Endodermal cell (in vitro differentiated cells): ENCODE measurements around the gene FBLN2. TPM values are rescaled to one million over a fixed set of nuclear protein-coding genes. Genes with fewer than 3 reads are reported as not detected.
A peak's percentile ranks its signal among the peaks of the same experiment; 100 is the strongest.
"Not testable (repeated sequence)": the region's sequence is repeated elsewhere in the genome, so short reads cannot be mapped to it uniquely, and the experiment has no call there.

Experiments
- DNase-seq: peaks from one replicate; pipeline ENCODE4 v3.0.0-alpha.2; 2017
- H3K27ac ChIP-seq: 2 replicates; pipeline ENCODE4 v1.5.1; 2013; ENCODE audit warnings: mild to moderate bottlenecking, low read depth, low read length, moderate library complexity
- H3K27me3 ChIP-seq: 2 replicates; pipeline ENCODE4 v1.6.1; 2013; ENCODE audit warnings: mild to moderate bottlenecking, low read length, moderate library complexity; ENCODE audit not compliant: insufficient read depth, control insufficient read depth, poor library complexity, severe bottlenecking
- H3K36me3 ChIP-seq: 2 replicates; pipeline ENCODE4 v1.7.0; 2013; ENCODE audit warnings: mild to moderate bottlenecking, low read length, moderate library complexity; ENCODE audit not compliant: control insufficient read depth, insufficient read depth
- H3K4me1 ChIP-seq: one replicate; pipeline ENCODE4 v1.7.0; 2013; ENCODE audit warnings: low read length; ENCODE audit not compliant: control insufficient read depth, insufficient read depth
- H3K4me3 ChIP-seq: 2 replicates; pipeline ENCODE4 v1.5.1; 2013; ENCODE audit warnings: mild to moderate bottlenecking, low read length, moderate library complexity
- H3K9ac ChIP-seq: 2 replicates; pipeline ENCODE4 v1.6.1; 2013; ENCODE audit warnings: mild to moderate bottlenecking, low read length, moderate library complexity; ENCODE audit not compliant: poor library complexity, severe bottlenecking; ENCODE audit errors: extremely low read depth
- H3K9me3 ChIP-seq: 2 replicates; pipeline ENCODE4 v1.6.1; 2013; ENCODE audit warnings: mild to moderate bottlenecking, low read length, moderate library complexity; ENCODE audit not compliant: control insufficient read depth
- H3K27ac Mint-ChIP-seq: 2 replicates; pipeline ENCODE4 v1.8.0; 2020; ENCODE audit warnings: mixed read lengths
- H3K27me3 Mint-ChIP-seq: 2 replicates; pipeline ENCODE4 v1.8.0; 2021; ENCODE audit warnings: mild to moderate bottlenecking, mixed read lengths; ENCODE audit not compliant: insufficient read depth
- H3K36me3 Mint-ChIP-seq: 2 replicates; pipeline ENCODE4 v1.8.0; 2020; ENCODE audit warnings: low read depth, mixed read lengths
- H3K4me1 Mint-ChIP-seq: 2 replicates; pipeline ENCODE4 v1.8.0; 2020; ENCODE audit warnings: mixed read lengths
- H3K4me3 Mint-ChIP-seq: 2 replicates; pipeline ENCODE4 v1.8.0; 2020; ENCODE audit warnings: mild to moderate bottlenecking, moderate library complexity, mixed read lengths
- H3K9me3 Mint-ChIP-seq: 2 replicates; pipeline ENCODE4 v1.8.0; 2020; ENCODE audit warnings: mild to moderate bottlenecking, mixed read lengths
- CTCF ChIP-seq: fragments of 200-600 bp; sonication (generic); conservative IDR thresholded peaks from 2 replicates; pipeline ENCODE4 v1.5.0; 2021; ENCODE audit warnings: antibody characterized with exemption, mild to moderate bottlenecking
- WGBS, 2 experiments: methylation state at CpG; one replicate each; pipeline versions ENCODE4 v1.1.5 to v1.1.7; 2013; ENCODE audit warnings: missing lambda C conversion rate in 2 of 2, mixed read lengths in 1 of 2; ENCODE audit not compliant: insufficient coverage in 1 of 2, insufficient read length in 1 of 2; 5-methylcytosine and 5-hydroxymethylcytosine counted together
- long read RNA-seq, 4 experiments: library from polyadenylated mRNA in 2 of 4; library from RNA in 1 of 4; library from capped mRNA in 1 of 4; stranded (forward) in 3 of 4; unstranded in 1 of 4; transcript quantifications; one replicate each; pipeline ENCODE4 v2.0.0, GENCODE V29; 2020 to 2021; ENCODE audit warnings: inconsistent platforms in 1 of 4
- polyA plus RNA-seq, 2 experiments: library from polyadenylated mRNA; stranded (reverse); fragments of 50-300 nt; gene quantifications; one replicate each; pipeline ENCODE4 v1.2.3, GENCODE V29; 2013
- total RNA-seq, 2 donors: library from RNA; stranded (reverse); fragmentation: NEBNext Ultra II Directional in 1 of 2; extraction: Animal tissue kit (Norgen Biotek cat#: 25700) in 1 of 2; gene quantifications; 2 replicates in 1 of 2; 3 replicates in 1 of 2; pipeline ENCODE4 v1.2.1, GENCODE V29; 2021

Gene FBLN2
- total RNA-seq, result 100 to 1,000 TPM in 1 of 2 donors, 10 to 100 TPM in 1; 86.1 to 136 TPM
- 68.2 TPM for polyA plus RNA-seq (2013, experiment 1 of 2)
- polyA plus RNA-seq (2013, experiment 2 of 2), result 78.4 TPM
- long read RNA-seq, experiment 1, full-length matches to known transcripts, result 5 of 70 reads
- long read RNA-seq, experiment 1, partial matches to known transcripts, result 41 of 70 reads
- long read RNA-seq, experiment 1, other reads (novel, unspliced or antisense), result 24 of 70 reads
- long read RNA-seq, experiment 2, full-length matches to known transcripts, result 92 of 154 reads
- long read RNA-seq, experiment 2, partial matches to known transcripts, result 30 of 154 reads
- long read RNA-seq, experiment 2, other reads (novel, unspliced or antisense), result 32 of 154 reads
- long read RNA-seq, experiment 3, full-length matches to known transcripts, result 306 of 467 reads
- long read RNA-seq, experiment 3, partial matches to known transcripts, result 52 of 467 reads
- long read RNA-seq, experiment 3, other reads (novel, unspliced or antisense), result 109 of 467 reads
- long read RNA-seq, experiment 4, partial matches to known transcripts, result 2 of 2 reads
- long read RNA-seq, experiment 4, other reads (novel, unspliced or antisense), result 0 of 2 reads

- H3K36me3 ChIP-seq, result no peaks in the 10 kb centered on the region
- H3K4me3 ChIP-seq, result no peak within 1 kb of the TSS
- Mint-ChIP-seq H3K36me3 (no peaks in the 10 kb centered on the region), H3K27me3 (peaks cover 18% of the 10 kb centered on the region), H3K27ac (peak within 1 kb of the TSS; percentile 41), H3K9me3 (no peaks in the 10 kb centered on the region), H3K4me1 (peaks cover 45% of the 10 kb centered on the region), H3K4me3 (peak within 1 kb of the TSS; percentile 60)
- whole genome bisulfite sequencing, 2 experiments, result 7 to 9% methylated on average over 28 to 107 of the region's 107 CpGs
- no peak within 1 kb of the TSS for H3K9ac ChIP-seq
- H3K4me1 ChIP-seq, result peaks cover 9% of the 10 kb centered on the region
- TF ChIP-seq CTCF, result no peak
- DNase-seq, result peak; percentile 88
- no peaks in the 10 kb centered on the region for H3K9me3 ChIP-seq
- H3K27me3 ChIP-seq, result no peaks in the 10 kb centered on the region
- no peak within 1 kb of the TSS for H3K27ac ChIP-seq
Measured at GRCh38 chr3:13548696-13549622, at the start of gene FBLN2. FBLN2 (plus strand) TSS chr3:13549125; CDS start chr3:13570356, 21,231 bp downstream.

GRCh38 chr3:13499246-13499645 lies 49.7 kb upstream of the FBLN2 start:
- not testable (repeated sequence) for H3K9me3 ChIP-seq, H3K4me3 ChIP-seq, H3K27ac Mint-ChIP-seq, H3K4me1 Mint-ChIP-seq, H3K36me3 ChIP-seq, H3K36me3 Mint-ChIP-seq, DNase-seq, H3K27me3 ChIP-seq, H3K4me1 ChIP-seq, H3K9me3 Mint-ChIP-seq, H3K27ac ChIP-seq, H3K27me3 Mint-ChIP-seq, H3K9ac ChIP-seq, H3K4me3 Mint-ChIP-seq
- WGBS, 2 experiments, result 95 to 98% methylated on average over 8 to 11 of the region's 11 CpGs

- Histone ChIP-seq H3K4me1 (no peaks in the 10 kb centered on the region), H3K36me3 (no peaks in the 10 kb centered on the region), H3K4me3 (no peak overlapping the region), H3K27me3 (no peaks in the 10 kb centered on the region), H3K9me3 (no peaks in the 10 kb centered on the region), H3K27ac (no peak overlapping the region), H3K9ac (no peak overlapping the region)
- no peak overlapping the region for H3K4me3 Mint-ChIP-seq
- no peak overlapping the region for H3K27ac Mint-ChIP-seq
- peaks cover 2% of the 10 kb centered on the region for H3K4me1 Mint-ChIP-seq
- WGBS, 2 experiments, result 74 to 84% methylated on average over 8 to 15 of the region's 15 CpGs
- no peaks in the 10 kb centered on the region for H3K27me3 Mint-ChIP-seq
- peak; percentile 86 for DNase-seq
- H3K36me3 Mint-ChIP-seq, result peaks cover 4% of the 10 kb centered on the region
- TF ChIP-seq CTCF, result peak; percentile 90
- H3K9me3 Mint-ChIP-seq, result no peaks in the 10 kb centered on the region
Measured at GRCh38 chr3:13500133-13500885, 48.6 kb upstream of the FBLN2 start.
